Measurements from ENCODE around the gene PARM1.

- TF ChIP-seq CTCF (IDR thresholded peaks at IDR 0.05) (no peak), POLR2A (IDR thresholded peaks at IDR 0.05) (no peak), EP300 (IDR thresholded peaks at IDR 0.05) (no peak)
These were observed 36.3 kb upstream of the PARM1 start for GRCh38 chr4:74896595-74896994.
